Sigmoid colon (tissue), 7 donors: ENCODE measurements around the gene BNIP2. TPM values are rescaled to one million over a fixed set of nuclear protein-coding genes. Genes with fewer than 3 reads are reported as not detected.
"Not testable (repeated sequence)": the region's sequence is repeated elsewhere in the genome, so short reads cannot be mapped to it uniquely, and the experiment has no call there.

Experiments
- DNase-seq: peaks from one replicate; pipeline ENCODE4 v3.0.0-alpha.2; 2019
- H3K27ac ChIP-seq, 4 donors: fragments of 200-600 bp; sonication (generic); one replicate each; pipeline ENCODE4 v1.5.1; 2016 to 2019; ENCODE audit warnings: mild to moderate bottlenecking in 1 of 4
- H3K27me3 ChIP-seq, 3 donors: fragments of 200-600 bp; sonication (generic); one replicate each; pipeline ENCODE4 v1.5.1; 2019; ENCODE audit warnings: mild to moderate bottlenecking in 1 of 3
- H3K36me3 ChIP-seq, 4 donors: fragments of 200-600 bp; sonication (generic); one replicate each; pipeline ENCODE4 v1.5.1; 2016 to 2019
- H3K4me1 ChIP-seq, 4 donors: fragments of 200-600 bp; sonication (generic); one replicate each; pipeline ENCODE4 v1.5.1; 2017 to 2019
- H3K4me3 ChIP-seq, 4 donors: fragments of 200-600 bp; sonication (generic); one replicate each; pipeline ENCODE4 v1.5.1; 2017 to 2019; ENCODE audit warnings: mild to moderate bottlenecking in 2 of 4, moderate library complexity in 1 of 4
- H3K9me3 ChIP-seq, 4 donors: fragments of 200-600 bp in 3 of 4; sonication (generic) in 3 of 4; one replicate each; pipeline versions ENCODE4 v1.5.1 to v1.6.1; 2013 to 2019
- CTCF ChIP-seq, 4 experiments: fragments of 450-650 bp in 3 of 4; fragments of 200-600 bp in 1 of 4; IDR thresholded peaks; one replicate each; pipeline ENCODE4 v1.5.1; 2016 to 2019; ENCODE audit warnings: antibody characterized with exemption in 4 of 4, mild to moderate bottlenecking in 3 of 4, moderate library complexity in 2 of 4
- EP300 ChIP-seq, 4 donors: sonication (generic); formaldehyde crosslinking; IDR thresholded peaks; one replicate each; pipeline ENCODE4 v1.6.1; 2017; ENCODE audit warnings: antibody characterized with exemption in 4 of 4
- POLR2A ChIP-seq, 2 donors: fragments of 450-650 bp; IDR thresholded peaks; one replicate each; pipeline ENCODE4 v1.6.1; 2016; ENCODE audit warnings: antibody characterized with exemption in 2 of 2, mild to moderate bottlenecking in 2 of 2, moderate library complexity in 2 of 2
- POLR2AphosphoS5 ChIP-seq, 4 donors: sonication (generic); formaldehyde crosslinking; IDR thresholded peaks; one replicate each; pipeline ENCODE4 v1.6.1; 2017; ENCODE audit warnings: antibody characterized with exemption in 4 of 4
- WGBS, 2 donors: extraction: QIAGEN DNeasy Blood & Tissue Kit; methylation state at CpG; one replicate each; pipeline ENCODE4 v1.1.7; 2013; 5-methylcytosine and 5-hydroxymethylcytosine counted together
- intact Hi-C: fragments of 100-400 bp; cut with DNase I; formaldehyde crosslinking; loops from one replicate; pipeline ENCODE4 v1.15.1; 2023
- polyA plus RNA-seq, 3 donors: library from polyadenylated mRNA; stranded (reverse); fragments of 200-250 nt; gene quantifications; one replicate each; pipeline ENCODE4 v1.2.3, GENCODE V29; 2013
- total RNA-seq, 4 donors: library from RNA; depleted of rRNA; stranded (reverse); fragments of >200 nt; gene quantifications; one replicate each; pipeline ENCODE4 v1.1.0, GENCODE V29; 2016
- donor health status: healthy with polysubstance abuse.
- donor health status: Bipolar disorder and iron deficiency.
- donor health status: healthy.

BNIP2 gene
- total and polyA plus RNA-seq, 7 donors, result 28.8 to 199 (median 115) TPM

GRCh38 chr15:59702351-59702750 lies 13.2 kb upstream of the BNIP2 start:
- no peak for TF ChIP-seq POLR2AphosphoS5 (IDR thresholded peaks at IDR 0.05)
- no peak for TF ChIP-seq EP300 (IDR thresholded peaks at IDR 0.05)
- Histone ChIP-seq H3K27me3 (peaks cover 0 to 10% (median 0%) of the 10 kb centered on the region in 3 donors), H3K4me1 (no peaks in the 10 kb centered on the region), H3K27ac (no peak overlapping the region), H3K9me3 (no peaks in the 10 kb centered on the region), H3K4me3 (no peak overlapping the region), H3K36me3 (no peaks in the 10 kb centered on the region)
- intact Hi-C loops, result no loop called here
- no peak for DNase-seq

GRCh38 chr15:59701880-59702279 lies 12.8 kb upstream of the BNIP2 start:
- intact Hi-C loops, result no loop called here
- H3K9me3 ChIP-seq, result no peaks in the 10 kb centered on the region
- H3K27ac ChIP-seq, result no peak overlapping the region
- no peak for TF ChIP-seq POLR2AphosphoS5 (IDR thresholded peaks at IDR 0.05)
- TF ChIP-seq CTCF (IDR thresholded peaks at IDR 0.05), result no peak
- no peak for TF ChIP-seq POLR2A (IDR thresholded peaks at IDR 0.05)
- TF ChIP-seq EP300 (IDR thresholded peaks at IDR 0.05), result no peak
- H3K27me3 ChIP-seq, result peaks cover 0 to 10% (median 0%) of the 10 kb centered on the region in 3 donors
- no peaks in the 10 kb centered on the region for H3K36me3 ChIP-seq
- DNase-seq, result no peak
- 83% methylated on average over 4 of the region's 4 CpGs for WGBS, 2 donors
- H3K4me1 ChIP-seq, result no peaks in the 10 kb centered on the region
- H3K4me3 ChIP-seq, result no peak overlapping the region

- Histone ChIP-seq H3K27me3 (peaks cover 0 to 10% (median 0%) of the 10 kb centered on the region in 3 donors), H3K27ac (no peak overlapping the region), H3K4me3 (no peak overlapping the region), H3K4me1 (no peaks in the 10 kb centered on the region), H3K36me3 (no peaks in the 10 kb centered on the region), H3K9me3 (no peaks in the 10 kb centered on the region)
- no peak for DNase-seq
- WGBS, 2 donors, result 78 to 91% methylated on average over 4 of the region's 4 CpGs
- intact Hi-C loops, result loop anchor here (10.0 kb wide), 1 partner anchor 625 kb away; no protein-coding TSS in a partner anchor
- TF ChIP-seq POLR2AphosphoS5 (IDR thresholded peaks at IDR 0.05) (no peak), EP300 (IDR thresholded peaks at IDR 0.05) (no peak), POLR2A (IDR thresholded peaks at IDR 0.05) (no peak), CTCF (IDR thresholded peaks at IDR 0.05) (no peak)
These were observed 10.8 kb upstream of the BNIP2 start for GRCh38 chr15:59699810-59700431.

- not testable (repeated sequence) for H3K4me1 ChIP-seq, H3K36me3 ChIP-seq, H3K27me3 ChIP-seq, H3K4me3 ChIP-seq, H3K9me3 ChIP-seq, DNase-seq, H3K27ac ChIP-seq
- 87 to 89% methylated on average over 4 of the region's 4 CpGs for WGBS, 2 donors
- intact Hi-C loops, result loop anchor here (10.0 kb wide), 1 partner anchor 627 kb away; no protein-coding TSS in a partner anchor
These were observed 8.9 kb upstream of the BNIP2 start for GRCh38 chr15:59698065-59698464.

GRCh38 chr15:59696332-59696731 lies 7.2 kb upstream of the BNIP2 start:
- Histone ChIP-seq H3K27me3 (no peaks in the 10 kb centered on the region), H3K4me1 (peaks cover 0 to under 1% (median 0%) of the 10 kb centered on the region in 4 donors), H3K4me3 (no peak overlapping the region), H3K27ac (no peak overlapping the region), H3K9me3 (no peaks in the 10 kb centered on the region), H3K36me3 (no peaks in the 10 kb centered on the region)
- intact Hi-C loops, result loop anchor here (10.0 kb wide), 1 partner anchor 628 kb away; no protein-coding TSS in a partner anchor
- TF ChIP-seq EP300 (IDR thresholded peaks at IDR 0.05), result no peak
- TF ChIP-seq POLR2AphosphoS5 (IDR thresholded peaks at IDR 0.05), result no peak
- no peak for TF ChIP-seq CTCF (IDR thresholded peaks at IDR 0.05)
- TF ChIP-seq POLR2A (IDR thresholded peaks at IDR 0.05), result no peak
- WGBS, 2 donors, result 68 to 87% methylated on average over 4 of the region's 4 CpGs
- DNase-seq, result no peak

GRCh38 chr15:59694779-59695178 lies 5.7 kb upstream of the BNIP2 start:
- no peak overlapping the region for H3K4me3 ChIP-seq
- intact Hi-C loops, result loop anchor here (5.0 to 10.0 kb wide), 2 partner anchors 488 to 630 kb away; no protein-coding TSS in a partner anchor
- H3K36me3 ChIP-seq, result no peaks in the 10 kb centered on the region
- H3K9me3 ChIP-seq, result no peaks in the 10 kb centered on the region
- no peaks in the 10 kb centered on the region for H3K27me3 ChIP-seq
- DNase-seq, result no peak
- peaks cover 0 to 6% (median 3%) of the 10 kb centered on the region in 4 donors for H3K4me1 ChIP-seq
- no peak overlapping the region for H3K27ac ChIP-seq
- 95 to 99% methylated on average over 1 of the region's 1 CpG for WGBS, 2 donors
- TF ChIP-seq POLR2A (IDR thresholded peaks at IDR 0.05), result no peak
- TF ChIP-seq EP300 (IDR thresholded peaks at IDR 0.05), result no peak
- TF ChIP-seq POLR2AphosphoS5 (IDR thresholded peaks at IDR 0.05), result no peak
- TF ChIP-seq CTCF (IDR thresholded peaks at IDR 0.05), result no peak
